LNCAP (cell line): ENCODE measurements around the gene PCDH12.

Experiments used
- TF ChIP-seq, protein P1 (sequence below): fragments of 450-650 bp; IDR thresholded peaks from 2 replicates; pipeline ENCODE4 v1.5.1; 2017; ENCODE audit warnings: mild to moderate bottlenecking

The PCDH12 gene

DNA sequence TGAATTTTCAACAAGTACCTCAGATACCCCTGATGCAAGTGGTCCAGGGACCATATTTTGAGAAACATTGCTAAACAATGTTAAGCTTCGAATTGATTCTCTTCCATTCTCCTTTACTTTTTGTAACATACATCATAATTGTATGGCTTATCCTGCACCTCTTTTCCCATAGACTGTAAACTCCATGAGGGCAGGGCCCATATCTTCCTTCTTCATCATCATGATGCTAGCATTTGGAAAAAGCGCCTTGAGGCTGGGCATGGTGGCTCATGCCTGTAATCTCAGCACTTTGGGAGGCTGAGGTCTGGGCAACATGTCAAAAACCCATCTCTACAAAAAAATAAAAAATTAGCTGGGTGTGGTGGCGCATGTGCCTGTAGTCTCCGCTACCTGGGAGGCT, 48.8 kb downstream of the PCDH12 start:
- TF ChIP-seq, protein P1, sequence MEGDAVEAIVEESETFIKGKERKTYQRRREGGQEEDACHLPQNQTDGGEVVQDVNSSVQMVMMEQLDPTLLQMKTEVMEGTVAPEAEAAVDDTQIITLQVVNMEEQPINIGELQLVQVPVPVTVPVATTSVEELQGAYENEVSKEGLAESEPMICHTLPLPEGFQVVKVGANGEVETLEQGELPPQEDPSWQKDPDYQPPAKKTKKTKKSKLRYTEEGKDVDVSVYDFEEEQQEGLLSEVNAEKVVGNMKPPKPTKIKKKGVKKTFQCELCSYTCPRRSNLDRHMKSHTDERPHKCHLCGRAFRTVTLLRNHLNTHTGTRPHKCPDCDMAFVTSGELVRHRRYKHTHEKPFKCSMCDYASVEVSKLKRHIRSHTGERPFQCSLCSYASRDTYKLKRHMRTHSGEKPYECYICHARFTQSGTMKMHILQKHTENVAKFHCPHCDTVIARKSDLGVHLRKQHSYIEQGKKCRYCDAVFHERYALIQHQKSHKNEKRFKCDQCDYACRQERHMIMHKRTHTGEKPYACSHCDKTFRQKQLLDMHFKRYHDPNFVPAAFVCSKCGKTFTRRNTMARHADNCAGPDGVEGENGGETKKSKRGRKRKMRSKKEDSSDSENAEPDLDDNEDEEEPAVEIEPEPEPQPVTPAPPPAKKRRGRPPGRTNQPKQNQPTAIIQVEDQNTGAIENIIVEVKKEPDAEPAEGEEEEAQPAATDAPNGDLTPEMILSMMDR = no peak

DNA sequence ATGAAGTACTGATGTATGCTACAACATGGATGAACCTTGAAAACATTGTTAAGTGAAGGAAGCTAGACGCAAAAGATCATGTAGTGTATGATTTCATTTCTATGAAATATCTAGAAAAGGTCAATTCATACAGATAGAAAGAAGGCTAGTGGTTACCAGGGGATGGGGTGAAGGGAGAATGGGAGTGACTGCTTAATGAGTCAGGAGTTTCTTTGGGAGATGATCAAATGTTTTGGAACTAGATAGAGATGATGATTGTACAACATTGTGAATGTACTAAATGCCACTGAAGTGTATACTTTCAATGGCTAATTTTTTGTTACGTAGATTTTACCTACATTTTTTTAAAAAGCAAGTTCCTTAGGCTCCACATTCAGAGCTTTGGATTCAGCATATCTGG, 49.2 kb downstream of the PCDH12 start:
- TF ChIP-seq, protein P1 = no peak

GRCh38 chr5:141906972-141907371, 51.0 kb downstream of the PCDH12 start:
- TF ChIP-seq, protein P1 = no peak

- TF ChIP-seq, protein P1 = no peak
These were observed 51.5 kb downstream of the PCDH12 start for GRCh38 chr5:141906517-141906916.

- TF ChIP-seq, protein P1 = no peak
These were observed 53.5 kb downstream of the PCDH12 start for GRCh38 chr5:141904551-141904950.

- TF ChIP-seq, protein P1 = no peak
These were observed 54.7 kb downstream of the PCDH12 start for GRCh38 chr5:141903261-141903660.

GRCh38 chr5:141902015-141902814, 55.8 kb downstream of the PCDH12 start:
- TF ChIP-seq, protein P1 = no peak
